ENCODE measurements around the gene HYLS1. TPM values are rescaled to one million over a fixed set of nuclear protein-coding genes. Genes with fewer than 3 reads are reported as not detected.
A peak's percentile ranks its signal among the peaks of the same experiment; 100 is the strongest.

The HYLS1 gene
- total RNA-seq, 4 donors from 2014 or later = 4.2 to 9.8 (median 6.4) TPM

GRCh38 chr11:125881291-125881690 lies 6.2 kb upstream of the HYLS1 start:
- no peak for ATAC-seq
- H3K4me1 ChIP-seq = peaks cover 0 to 3% (median 0%) of the 10 kb centered on the region in 3 donors
- 50 to 76% methylated on average over 1 of the region's 1 CpG for WGBS, 2 donors (ENCODE audit: low coverage in 1 of 2)
- TF ChIP-seq POLR2AphosphoS5 (IDR thresholded peaks at IDR 0.05) (no peak), CTCF (IDR thresholded peaks at IDR 0.05) (no peak), POLR2A (IDR thresholded peaks at IDR 0.05) (no peak), EP300 (IDR thresholded peaks at IDR 0.05) (no peak)
- no peak overlapping the region for H3K4me3 ChIP-seq
- H3K27ac ChIP-seq = no peak overlapping the region
- no peaks in the 10 kb centered on the region for H3K27me3 ChIP-seq
- no peaks in the 10 kb centered on the region for H3K9me3 ChIP-seq
- H3K36me3 ChIP-seq = no peaks in the 10 kb centered on the region

GRCh38 chr11:125883375-125883774 lies 4.1 kb upstream of the HYLS1 start:
- 82 to 100% methylated on average over 5 to 8 of the region's 8 CpGs for WGBS, 2 donors (ENCODE audit: low coverage in 1 of 2)
- TF ChIP-seq POLR2A (IDR thresholded peaks at IDR 0.05) (no peak), EP300 (IDR thresholded peaks at IDR 0.05) (no peak), POLR2AphosphoS5 (IDR thresholded peaks at IDR 0.05) (no peak), CTCF (IDR thresholded peaks at IDR 0.05) (no peak)
- no peak for ATAC-seq

GRCh38 chr11:125886997-125887372 lies 483 bp upstream of the HYLS1 start:
- WGBS, 2 donors (ENCODE audit: low coverage in 1 of 2) = 8 to 14% methylated on average over 6 to 7 of the region's 24 CpGs
- Histone ChIP-seq H3K9me3 (no peaks in the 10 kb centered on the region), H3K36me3 (peaks cover 0 to under 1% of the 10 kb centered on the region in 2 donors), H3K4me3 (peak overlapping the region; percentile 13 to 94), H3K27ac (peak overlapping the region; percentile 36 to 99 (median 96)), H3K27me3 (no peaks in the 10 kb centered on the region), H3K4me1 (peaks cover 0 to 37% (median 0%) of the 10 kb centered on the region in 3 donors)
- TF ChIP-seq POLR2AphosphoS5 (IDR thresholded peaks at IDR 0.05) = no peak
- no peak for TF ChIP-seq CTCF (IDR thresholded peaks at IDR 0.05)
- TF ChIP-seq POLR2A (IDR thresholded peaks at IDR 0.05) = no peak
- TF ChIP-seq EP300 (IDR thresholded peaks at IDR 0.05) = no peak
- ATAC-seq = peak; percentile 51

More at GRCh38 chr11:125883375-125883774, 4.1 kb upstream of the HYLS1 start:
- H3K4me3 ChIP-seq = no peak overlapping the region
- no peaks in the 10 kb centered on the region for H3K36me3 ChIP-seq
- no peak overlapping the region for H3K27ac ChIP-seq
- H3K9me3 ChIP-seq = no peaks in the 10 kb centered on the region
- H3K27me3 ChIP-seq = no peaks in the 10 kb centered on the region
- H3K4me1 ChIP-seq = peaks cover 0 to 16% (median 0%) of the 10 kb centered on the region in 3 donors

GRCh38 chr11:125890447-125891100 lies 3.1 kb downstream of the HYLS1 start:
- Histone ChIP-seq H3K4me1 (peaks cover 0 to 37% (median 0%) of the 10 kb centered on the region in 3 donors), H3K4me3 (no peak overlapping the region), H3K36me3 (peaks cover 0 to 35% of the 10 kb centered on the region in 2 donors), H3K9me3 (no peaks in the 10 kb centered on the region), H3K27ac (no peak overlapping the region), H3K27me3 (no peaks in the 10 kb centered on the region)
- 64 to 66% methylated on average over 3 of the region's 3 CpGs for WGBS, 2 donors (ENCODE audit: low coverage in 1 of 2)
- ATAC-seq = no peak
- TF ChIP-seq EP300 (IDR thresholded peaks at IDR 0.05) (no peak), POLR2AphosphoS5 (IDR thresholded peaks at IDR 0.05) (no peak), CTCF (IDR thresholded peaks at IDR 0.05) (no peak), POLR2A (IDR thresholded peaks at IDR 0.05) (no peak)

GRCh38 chr11:125892071-125892470 lies 4.6 kb downstream of the HYLS1 start:
- no peaks in the 10 kb centered on the region for H3K9me3 ChIP-seq
- H3K36me3 ChIP-seq = peaks cover 0 to 41% of the 10 kb centered on the region in 2 donors
- no peak overlapping the region for H3K4me3 ChIP-seq
- H3K4me1 ChIP-seq = peaks cover 0 to 26% (median 0%) of the 10 kb centered on the region in 3 donors
- H3K27ac ChIP-seq = no peak overlapping the region
- H3K27me3 ChIP-seq = no peaks in the 10 kb centered on the region
- TF ChIP-seq POLR2A (IDR thresholded peaks at IDR 0.05) (no peak), POLR2AphosphoS5 (IDR thresholded peaks at IDR 0.05) (no peak), CTCF (IDR thresholded peaks at IDR 0.05) (no peak), EP300 (IDR thresholded peaks at IDR 0.05) (no peak)
- ATAC-seq = no peak
